Suprapubic skin (tissue), 3 donors: Measurements from ENCODE around the gene ESPNL.

ENCODE experiments used
- CTCF ChIP-seq, 2 donors: fragments of 200-600 bp in 1 of 2; fragments of 450-650 bp in 1 of 2; sonication (generic) in 1 of 2; IDR thresholded peaks; one replicate each; pipeline ENCODE4 v1.5.1; 2016 to 2019; ENCODE audit warnings: antibody characterized with exemption in 2 of 2, mild to moderate bottlenecking in 1 of 2, moderate library complexity in 1 of 2
- EP300 ChIP-seq: sonication (generic); formaldehyde crosslinking; IDR thresholded peaks from one replicate; pipeline ENCODE4 v1.6.1; 2017; ENCODE audit warnings: antibody characterized with exemption

GRCh38 chr2:238080518-238080917, 19.6 kb upstream of the ESPNL start:
- TF ChIP-seq EP300 (no peak), CTCF (IDR thresholded peaks at IDR 0.05) (no peak)
